ENCODE data around the gene TSPEAR.

- TF ChIP-seq CTCF (IDR thresholded peaks at IDR 0.05) (no peak), EP300 (IDR thresholded peaks at IDR 0.05) (no peak), POLR2A (IDR thresholded peaks at IDR 0.05) (no peak)
Observed at GRCh38 chr21:44601596-44602462, 109.5 kb downstream of the TSPEAR start.
